Sigmoid colon (tissue), 7 donors: ENCODE data around the gene GRID2. TPM values are rescaled to one million over a fixed set of nuclear protein-coding genes. Genes with fewer than 3 reads are reported as not detected.

Experiments used
- DNase-seq: peaks from one replicate; pipeline ENCODE4 v3.0.0-alpha.2; 2019
- H3K27ac ChIP-seq, 4 donors: fragments of 200-600 bp; sonication (generic); one replicate each; pipeline ENCODE4 v1.5.1; 2016 to 2019; ENCODE audit warnings: mild to moderate bottlenecking in 1 of 4
- H3K27me3 ChIP-seq, 3 donors: fragments of 200-600 bp; sonication (generic); one replicate each; pipeline ENCODE4 v1.5.1; 2019; ENCODE audit warnings: mild to moderate bottlenecking in 1 of 3
- H3K36me3 ChIP-seq, 4 donors: fragments of 200-600 bp; sonication (generic); one replicate each; pipeline ENCODE4 v1.5.1; 2016 to 2019
- H3K4me1 ChIP-seq, 4 donors: fragments of 200-600 bp; sonication (generic); one replicate each; pipeline ENCODE4 v1.5.1; 2017 to 2019
- H3K4me3 ChIP-seq, 4 donors: fragments of 200-600 bp; sonication (generic); one replicate each; pipeline ENCODE4 v1.5.1; 2017 to 2019; ENCODE audit warnings: mild to moderate bottlenecking in 2 of 4, moderate library complexity in 1 of 4
- H3K9me3 ChIP-seq, 4 donors: fragments of 200-600 bp in 3 of 4; sonication (generic) in 3 of 4; one replicate each; pipeline versions ENCODE4 v1.5.1 to v1.6.1; 2013 to 2019
- CTCF ChIP-seq, 4 experiments: fragments of 450-650 bp in 3 of 4; fragments of 200-600 bp in 1 of 4; IDR thresholded peaks; one replicate each; pipeline ENCODE4 v1.5.1; 2016 to 2019; ENCODE audit warnings: antibody characterized with exemption in 4 of 4, mild to moderate bottlenecking in 3 of 4, moderate library complexity in 2 of 4
- EP300 ChIP-seq, 4 donors: sonication (generic); formaldehyde crosslinking; IDR thresholded peaks; one replicate each; pipeline ENCODE4 v1.6.1; 2017; ENCODE audit warnings: antibody characterized with exemption in 4 of 4
- POLR2A ChIP-seq, 2 donors: fragments of 450-650 bp; IDR thresholded peaks; one replicate each; pipeline ENCODE4 v1.6.1; 2016; ENCODE audit warnings: antibody characterized with exemption in 2 of 2, mild to moderate bottlenecking in 2 of 2, moderate library complexity in 2 of 2
- POLR2AphosphoS5 ChIP-seq, 4 donors: sonication (generic); formaldehyde crosslinking; IDR thresholded peaks; one replicate each; pipeline ENCODE4 v1.6.1; 2017; ENCODE audit warnings: antibody characterized with exemption in 4 of 4
- WGBS, 2 donors: extraction: QIAGEN DNeasy Blood & Tissue Kit; methylation state at CpG; one replicate each; pipeline ENCODE4 v1.1.7; 2013; 5-methylcytosine and 5-hydroxymethylcytosine counted together
- intact Hi-C: fragments of 100-400 bp; cut with DNase I; formaldehyde crosslinking; loops from one replicate; pipeline ENCODE4 v1.15.1; 2023
- polyA plus RNA-seq, 3 donors: library from polyadenylated mRNA; stranded (reverse); fragments of 200-250 nt; gene quantifications; one replicate each; pipeline ENCODE4 v1.2.3, GENCODE V29; 2013
- total RNA-seq, 4 donors: library from RNA; depleted of rRNA; stranded (reverse); fragments of >200 nt; gene quantifications; one replicate each; pipeline ENCODE4 v1.1.0, GENCODE V29; 2016
- donor health status: healthy with polysubstance abuse.
- donor health status: Bipolar disorder and iron deficiency.
- donor health status: healthy.

GRID2 gene
- total and polyA plus RNA-seq, 7 donors, result 0.04 to 1.9 (median 0.28) TPM; not detected in 2

DNA sequence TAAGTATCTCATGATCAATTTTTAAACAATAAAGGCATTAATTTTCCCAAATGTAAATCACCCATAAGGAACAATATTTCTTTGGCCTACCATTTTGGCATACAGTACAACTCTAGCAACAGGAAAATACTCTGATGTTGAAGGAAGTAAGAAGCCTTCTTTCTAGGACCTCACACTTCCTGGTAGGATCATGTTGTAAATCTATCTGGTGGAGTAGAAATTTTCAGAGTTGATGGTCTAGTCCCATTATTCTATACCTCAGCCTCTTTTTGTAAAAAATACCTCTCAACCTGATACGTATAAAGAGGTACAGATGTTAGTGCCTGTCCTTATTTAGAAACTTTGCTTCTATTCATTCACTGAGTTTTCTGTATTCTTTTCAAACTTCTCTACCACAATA, 40.2 kb upstream of the GRID2 start:
- TF ChIP-seq POLR2A (IDR thresholded peaks at IDR 0.05) (no peak), CTCF (IDR thresholded peaks at IDR 0.05) (no peak), POLR2AphosphoS5 (IDR thresholded peaks at IDR 0.05) (no peak), EP300 (IDR thresholded peaks at IDR 0.05) (no peak)

GRCh38 chr4:92264163-92264562, 39.6 kb upstream of the GRID2 start:
- TF ChIP-seq POLR2AphosphoS5 (IDR thresholded peaks at IDR 0.05), result no peak
- TF ChIP-seq EP300 (IDR thresholded peaks at IDR 0.05), result no peak
- no peak for TF ChIP-seq CTCF (IDR thresholded peaks at IDR 0.05)
- no peak for TF ChIP-seq POLR2A (IDR thresholded peaks at IDR 0.05)
- intact Hi-C loops, result no loop called here
- H3K4me3 ChIP-seq, result no peak overlapping the region
- 73 to 80% methylated on average over 3 of the region's 3 CpGs for WGBS, 2 donors
- no peak overlapping the region for H3K27ac ChIP-seq
- H3K4me1 ChIP-seq, result no peaks in the 10 kb centered on the region
- H3K27me3 ChIP-seq, result no peaks in the 10 kb centered on the region
- H3K36me3 ChIP-seq, result no peaks in the 10 kb centered on the region
- no peaks in the 10 kb centered on the region for H3K9me3 ChIP-seq
- no peak for DNase-seq

More for the DNA sequence above, 40.2 kb upstream of the GRID2 start:
- H3K4me1 ChIP-seq, result no peaks in the 10 kb centered on the region
- no peak overlapping the region for H3K4me3 ChIP-seq
- H3K27me3 ChIP-seq, result no peaks in the 10 kb centered on the region
- no peaks in the 10 kb centered on the region for H3K36me3 ChIP-seq
- no peaks in the 10 kb centered on the region for H3K9me3 ChIP-seq
- intact Hi-C loops, result no loop called here
- no peak overlapping the region for H3K27ac ChIP-seq
- 87 to 89% methylated on average over 1 of the region's 1 CpG for WGBS, 2 donors
- DNase-seq, result no peak

DNA sequence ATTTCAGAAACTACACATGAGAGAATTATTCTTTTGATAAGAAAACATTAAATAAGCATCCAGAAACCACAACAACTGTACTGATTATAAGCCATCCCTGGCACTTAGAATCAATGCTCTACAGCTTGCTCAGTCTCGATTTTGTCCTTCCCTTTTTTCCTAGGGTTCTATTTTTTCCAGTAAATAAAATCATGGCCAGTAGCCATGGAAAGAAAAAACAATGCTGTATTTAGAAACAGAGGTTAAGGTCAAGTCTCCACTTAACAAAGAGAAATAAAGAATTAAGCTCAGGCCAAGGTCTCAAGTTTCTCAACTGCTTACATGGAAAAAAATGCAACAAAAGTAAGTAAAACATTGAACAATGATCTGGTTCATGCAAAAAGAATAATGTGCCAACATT, 38.7 kb upstream of the GRID2 start:
- 23 to 55% methylated on average over 1 of the region's 1 CpG for WGBS, 2 donors
- H3K36me3 ChIP-seq, result no peaks in the 10 kb centered on the region
- no peak overlapping the region for H3K4me3 ChIP-seq
- intact Hi-C loops, result no loop called here
- H3K9me3 ChIP-seq, result no peaks in the 10 kb centered on the region
- H3K27me3 ChIP-seq, result no peaks in the 10 kb centered on the region
- no peak for DNase-seq
- no peak overlapping the region for H3K27ac ChIP-seq
- TF ChIP-seq EP300 (IDR thresholded peaks at IDR 0.05) (no peak), CTCF (IDR thresholded peaks at IDR 0.05) (no peak), POLR2A (IDR thresholded peaks at IDR 0.05) (no peak), POLR2AphosphoS5 (IDR thresholded peaks at IDR 0.05) (no peak)
- H3K4me1 ChIP-seq, result no peaks in the 10 kb centered on the region

DNA sequence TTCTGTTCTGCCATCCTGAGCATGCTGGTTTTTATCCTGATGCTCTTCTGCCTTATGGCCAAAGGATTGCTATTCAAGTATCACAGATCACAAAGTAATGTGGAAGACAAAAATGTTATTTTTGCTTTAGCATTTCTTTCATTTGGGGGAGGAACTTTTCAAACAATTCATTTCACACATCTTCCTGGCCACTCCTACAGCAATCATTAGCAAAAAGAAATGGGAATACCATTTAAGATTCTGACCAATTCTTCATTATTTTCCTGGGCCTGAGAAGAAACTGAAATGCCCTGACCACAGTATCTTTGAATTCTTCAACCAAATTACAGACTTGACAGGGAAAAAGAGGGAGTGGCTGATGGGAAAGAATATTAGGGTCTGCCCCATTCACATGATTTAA, 38.0 kb upstream of the GRID2 start:
- no peaks in the 10 kb centered on the region for H3K36me3 ChIP-seq
- no peaks in the 10 kb centered on the region for H3K9me3 ChIP-seq
- no peak for DNase-seq
- no peaks in the 10 kb centered on the region for H3K4me1 ChIP-seq
- no peaks in the 10 kb centered on the region for H3K27me3 ChIP-seq
- intact Hi-C loops, result no loop called here
- TF ChIP-seq EP300 (IDR thresholded peaks at IDR 0.05), result no peak
- no peak for TF ChIP-seq CTCF (IDR thresholded peaks at IDR 0.05)
- TF ChIP-seq POLR2AphosphoS5 (IDR thresholded peaks at IDR 0.05), result no peak
- no peak for TF ChIP-seq POLR2A (IDR thresholded peaks at IDR 0.05)
- H3K4me3 ChIP-seq, result no peak overlapping the region
- no peak overlapping the region for H3K27ac ChIP-seq

- 16 to 55% methylated on average over 3 of the region's 3 CpGs for WGBS, 2 donors
- no peaks in the 10 kb centered on the region for H3K27me3 ChIP-seq
- H3K4me3 ChIP-seq, result no peak overlapping the region
- no peak for TF ChIP-seq POLR2AphosphoS5 (IDR thresholded peaks at IDR 0.05)
- no peak for TF ChIP-seq CTCF (IDR thresholded peaks at IDR 0.05)
- no peak for TF ChIP-seq EP300 (IDR thresholded peaks at IDR 0.05)
- no peak for TF ChIP-seq POLR2A (IDR thresholded peaks at IDR 0.05)
- H3K9me3 ChIP-seq, result no peaks in the 10 kb centered on the region
- intact Hi-C loops, result no loop called here
- no peaks in the 10 kb centered on the region for H3K4me1 ChIP-seq
- no peaks in the 10 kb centered on the region for H3K36me3 ChIP-seq
- DNase-seq, result no peak
- H3K27ac ChIP-seq, result no peak overlapping the region
Observed at GRCh38 chr4:92266521-92266920, 37.2 kb upstream of the GRID2 start.
